Testis (tissue), 3 donors: ENCODE data around the gene MGAT3. TPM values are rescaled to one million over a fixed set of nuclear protein-coding genes. Genes with fewer than 3 reads are reported as not detected.
A peak's percentile ranks its signal among the peaks of the same experiment; 100 is the strongest.

ENCODE experiments used
- DNase-seq: peaks from one replicate; pipeline ENCODE4 v3.0.0-alpha.2; 2019
- H3K27ac ChIP-seq, 2 donors: fragments of 200-600 bp; sonication (generic); one replicate each; pipeline ENCODE4 v1.5.1; 2019
- H3K27me3 ChIP-seq: fragments of 200-600 bp; sonication (generic); one replicate; pipeline ENCODE4 v1.5.1; 2019
- H3K36me3 ChIP-seq: fragments of 200-600 bp; sonication (generic); one replicate; pipeline ENCODE4 v1.5.1; 2017; ENCODE audit warnings: low read depth; ENCODE audit errors: missing control alignments
- H3K4me1 ChIP-seq: fragments of 200-600 bp; sonication (generic); one replicate; pipeline ENCODE4 v1.5.1; 2019
- H3K4me3 ChIP-seq, 2 donors: fragments of 200-600 bp; sonication (generic); one replicate each; pipeline ENCODE4 v1.5.1; 2017 to 2019
- H3K9me3 ChIP-seq: fragments of 200-600 bp; sonication (generic); one replicate; pipeline ENCODE4 v1.5.1; 2017
- POLR2A ChIP-seq: fragments of 450-650 bp; IDR thresholded peaks from one replicate; pipeline ENCODE4 v1.6.1; 2017; ENCODE audit warnings: antibody characterized with exemption, mild to moderate bottlenecking, moderate library complexity
- WGBS, 2 donors: methylation state at CpG; one replicate each; pipeline ENCODE4 v1.1.5; 2018; 5-methylcytosine and 5-hydroxymethylcytosine counted together
- intact Hi-C: fragments of 100-400 bp; cut with DNase I; formaldehyde crosslinking; loops from one replicate; pipeline ENCODE4 v1.15.1; 2023; ENCODE audit warnings: low total_unique reads
- polyA plus RNA-seq: library from polyadenylated mRNA; stranded (reverse); fragments of 350-450 nt; fragmentation: Illumina TruSeq; extraction: RNeasy Lipid Tissue Mini Kit (QIAGEN cat#74804); gene quantifications from one replicate; pipeline ENCODE4 v1.2.3, GENCODE V29; 2014; ENCODE audit warnings: low read depth, low replicate concordance; ENCODE audit not compliant: insufficient read depth
- total RNA-seq, 2 donors: library from RNA; depleted of rRNA; stranded (reverse); fragments of >200 nt; gene quantifications; one replicate each; pipeline ENCODE4 v1.2.3, GENCODE V29; 2016
- TF ChIP-seq, protein P1 (sequence below), 3 experiments: fragments of 450-650 bp in 2 of 3; fragments of 200-600 bp in 1 of 3; sonication (generic) in 1 of 3; IDR thresholded peaks; one replicate each; pipeline ENCODE4 v1.5.1; 2016 to 2019; ENCODE audit warnings: antibody characterized with exemption in 3 of 3, mild to moderate bottlenecking in 2 of 3, moderate library complexity in 1 of 3

MGAT3 gene
- total and polyA plus RNA-seq, 3 donors from 2014 or later = 4.6 to 9.7 (median 6.4) TPM

DNA sequence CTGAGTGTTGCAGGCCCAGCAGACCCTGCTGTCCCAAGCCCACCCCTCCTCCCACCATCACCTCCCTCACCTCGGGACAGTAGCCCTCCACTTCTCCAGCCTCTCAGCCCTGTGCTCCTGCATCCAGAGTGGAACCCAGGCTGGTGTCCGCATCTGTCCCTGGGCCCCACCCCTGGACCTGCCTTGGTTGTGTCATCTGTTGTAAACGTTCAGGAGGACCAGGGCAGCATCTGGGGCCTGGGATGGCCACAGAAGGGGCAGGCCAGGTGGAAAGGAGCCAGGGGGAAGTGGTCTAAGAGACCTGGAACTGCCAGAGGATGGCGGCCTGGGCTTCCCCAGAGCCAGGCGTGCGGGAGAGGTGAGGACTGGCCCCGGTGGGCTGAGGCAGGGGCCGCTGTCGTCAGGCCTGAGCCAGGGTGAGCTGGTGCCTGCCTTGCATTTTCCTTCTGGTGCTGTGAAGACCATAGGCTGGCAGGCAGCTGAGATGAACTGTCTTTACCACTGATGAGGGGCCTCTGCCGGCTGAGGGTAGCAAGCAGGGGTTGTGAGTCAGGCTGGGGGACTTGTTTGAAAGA is 26.1 kb upstream of the MGAT3 start:
- Histone ChIP-seq H3K27ac (peak overlapping the region in 1 of 2 donors; percentile 53), H3K4me1 (peaks cover 11% of the 10 kb centered on the region), H3K9me3 (no peaks in the 10 kb centered on the region), H3K27me3 (no peaks in the 10 kb centered on the region), H3K4me3 (no peak overlapping the region), H3K36me3 (peaks cover 7% of the 10 kb centered on the region)
- no peak for TF ChIP-seq POLR2A
- TF ChIP-seq, protein P1, sequence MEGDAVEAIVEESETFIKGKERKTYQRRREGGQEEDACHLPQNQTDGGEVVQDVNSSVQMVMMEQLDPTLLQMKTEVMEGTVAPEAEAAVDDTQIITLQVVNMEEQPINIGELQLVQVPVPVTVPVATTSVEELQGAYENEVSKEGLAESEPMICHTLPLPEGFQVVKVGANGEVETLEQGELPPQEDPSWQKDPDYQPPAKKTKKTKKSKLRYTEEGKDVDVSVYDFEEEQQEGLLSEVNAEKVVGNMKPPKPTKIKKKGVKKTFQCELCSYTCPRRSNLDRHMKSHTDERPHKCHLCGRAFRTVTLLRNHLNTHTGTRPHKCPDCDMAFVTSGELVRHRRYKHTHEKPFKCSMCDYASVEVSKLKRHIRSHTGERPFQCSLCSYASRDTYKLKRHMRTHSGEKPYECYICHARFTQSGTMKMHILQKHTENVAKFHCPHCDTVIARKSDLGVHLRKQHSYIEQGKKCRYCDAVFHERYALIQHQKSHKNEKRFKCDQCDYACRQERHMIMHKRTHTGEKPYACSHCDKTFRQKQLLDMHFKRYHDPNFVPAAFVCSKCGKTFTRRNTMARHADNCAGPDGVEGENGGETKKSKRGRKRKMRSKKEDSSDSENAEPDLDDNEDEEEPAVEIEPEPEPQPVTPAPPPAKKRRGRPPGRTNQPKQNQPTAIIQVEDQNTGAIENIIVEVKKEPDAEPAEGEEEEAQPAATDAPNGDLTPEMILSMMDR (IDR thresholded peaks at IDR 0.05) = no peak
- DNase-seq = no peak
- intact Hi-C loops = no loop called here
- WGBS, 2 donors = 81 to 84% methylated on average over 7 to 10 of the region's 10 CpGs

DNA sequence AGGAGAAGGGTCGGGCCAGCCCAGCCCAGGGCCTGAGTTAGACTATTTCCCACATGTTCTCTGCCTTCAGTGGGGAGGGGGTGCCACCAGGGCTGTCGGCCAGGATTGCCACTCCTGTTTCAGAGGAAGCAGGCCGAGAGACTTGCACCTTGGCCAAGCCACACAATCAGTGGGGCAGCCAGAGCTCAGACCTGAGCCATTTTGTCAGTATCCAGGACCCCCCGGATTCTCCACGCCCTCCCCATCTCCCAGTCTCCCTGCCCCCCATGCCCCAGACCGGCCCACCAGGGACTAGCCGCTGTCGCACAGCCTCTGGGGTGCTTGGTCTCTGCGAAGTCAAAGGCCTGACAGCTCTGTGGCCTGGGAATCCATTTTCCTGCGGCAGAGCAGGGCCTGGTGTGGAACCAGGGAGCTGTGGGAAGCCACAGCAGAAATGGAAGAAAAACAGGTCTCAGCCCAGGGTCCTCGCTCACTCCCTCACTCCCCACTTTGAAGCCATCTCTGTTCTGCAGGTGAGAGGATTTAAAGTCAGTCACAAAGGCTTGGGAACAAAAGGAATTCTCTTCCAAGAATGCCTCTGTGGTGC is 25.5 kb upstream of the MGAT3 start:
- H3K4me1 ChIP-seq = peaks cover 11% of the 10 kb centered on the region

GRCh38 chr22:39431821-39432251 is 25.0 kb upstream of the MGAT3 start:
- H3K4me1 ChIP-seq = peaks cover 11% of the 10 kb centered on the region
- WGBS, 2 donors = 70 to 73% methylated on average over 6 to 8 of the region's 8 CpGs
- TF ChIP-seq, protein P1 (IDR thresholded peaks at IDR 0.05) = no peak
- no peak for TF ChIP-seq POLR2A
- H3K27ac ChIP-seq = peak overlapping the region; percentile 31 to 53
- H3K9me3 ChIP-seq = no peaks in the 10 kb centered on the region
- intact Hi-C loops = no loop called here
- H3K36me3 ChIP-seq = peaks cover 6% of the 10 kb centered on the region
- no peak for DNase-seq
- no peak overlapping the region for H3K4me3 ChIP-seq
- H3K27me3 ChIP-seq = no peaks in the 10 kb centered on the region

More for the DNA sequence above, 25.5 kb upstream of the MGAT3 start:
- Histone ChIP-seq H3K4me3 (no peak overlapping the region), H3K36me3 (peaks cover 7% of the 10 kb centered on the region), H3K9me3 (no peaks in the 10 kb centered on the region), H3K27me3 (no peaks in the 10 kb centered on the region), H3K27ac (peak overlapping the region; percentile 31 to 53)
- intact Hi-C loops = no loop called here
- TF ChIP-seq POLR2A = no peak
- TF ChIP-seq, protein P1 (IDR thresholded peaks at IDR 0.05) = no peak
- no peak for DNase-seq
- 80 to 81% methylated on average over 4 to 11 of the region's 11 CpGs for WGBS, 2 donors

- DNase-seq = no peak
- Histone ChIP-seq H3K9me3 (no peaks in the 10 kb centered on the region), H3K4me1 (peaks cover 12% of the 10 kb centered on the region), H3K27me3 (no peaks in the 10 kb centered on the region), H3K27ac (no peak overlapping the region), H3K36me3 (peaks cover under 1% of the 10 kb centered on the region), H3K4me3 (no peak overlapping the region)
- intact Hi-C loops = no loop called here
- 87 to 100% methylated on average over 3 to 10 of the region's 10 CpGs for WGBS, 2 donors
- TF ChIP-seq, protein P1 (IDR thresholded peaks at IDR 0.05) = no peak
- no peak for TF ChIP-seq POLR2A
Measured at GRCh38 chr22:39432361-39432811, 24.4 kb upstream of the MGAT3 start.
